ENCODE results near the gene CMKLR1.

CMKLR1 gene

GRCh38 chr12:108335349-108336119 lies 3.6 kb downstream of the CMKLR1 start:
- DNase-seq (ENCODE audit: low spot score), result no peak

GRCh38 chr12:108333898-108334699 lies 5.0 kb downstream of the CMKLR1 start:
- DNase-seq (ENCODE audit: low spot score), result no peak

GRCh38 chr12:108332791-108333382 lies 6.2 kb downstream of the CMKLR1 start:
- DNase-seq (ENCODE audit: low spot score), result no peak

GRCh38 chr12:108328420-108328819 lies 10.7 kb downstream of the CMKLR1 start:
- no peak for DNase-seq (ENCODE audit: low spot score)

GRCh38 chr12:108327621-108328344 lies 11.3 kb downstream of the CMKLR1 start:
- no peak for DNase-seq (ENCODE audit: low spot score)

GRCh38 chr12:108326254-108326750 lies 12.8 kb downstream of the CMKLR1 start:
- no peak for DNase-seq (ENCODE audit: low spot score)

GRCh38 chr12:108325549-108325948 lies 13.6 kb downstream of the CMKLR1 start:
- DNase-seq (ENCODE audit: low spot score), result no peak

GRCh38 chr12:108325018-108325358 lies 14.1 kb downstream of the CMKLR1 start:
- DNase-seq (ENCODE audit: low spot score), result no peak

- DNase-seq (ENCODE audit: low spot score), result no peak
Observed at GRCh38 chr12:108324351-108325017, 14.6 kb downstream of the CMKLR1 start.

GRCh38 chr12:108323581-108323980 lies 15.5 kb downstream of the CMKLR1 start:
- no peak for DNase-seq (ENCODE audit: low spot score)

GRCh38 chr12:108322998-108323397 lies 16.1 kb downstream of the CMKLR1 start:
- DNase-seq (ENCODE audit: low spot score), result no peak

GRCh38 chr12:108321688-108322087 lies 17.4 kb downstream of the CMKLR1 start:
- DNase-seq (ENCODE audit: low spot score), result no peak

- no peak for DNase-seq (ENCODE audit: low spot score)
Observed at GRCh38 chr12:108320507-108321293, 18.4 kb downstream of the CMKLR1 start.

GRCh38 chr12:108319277-108320234 lies 19.6 kb downstream of the CMKLR1 start:
- DNase-seq (ENCODE audit: low spot score), result no peak

GRCh38 chr12:108318472-108319275 lies 20.4 kb downstream of the CMKLR1 start:
- DNase-seq (ENCODE audit: low spot score), result no peak

GRCh38 chr12:108317308-108318234 lies 21.5 kb downstream of the CMKLR1 start:
- no peak for DNase-seq (ENCODE audit: low spot score)
